Mesenchymal stem cell (in vitro differentiated cells and primary cell): Measurements from ENCODE around the gene TMEM204.

Experiments
- DNase-seq: peaks from one replicate; pipeline ENCODE4 v3.0.0-alpha.2; 2013
- H2AFZ ChIP-seq: one replicate; pipeline ENCODE4 v1.6.1; 2013; ENCODE audit warnings: low read depth, mild to moderate bottlenecking, control low read depth, inconsistent platforms, low read length, moderate library complexity
- H2AK5ac ChIP-seq: 2 replicates; pipeline ENCODE4 v1.6.1; 2013; ENCODE audit warnings: low read length, moderate library complexity, mild to moderate bottlenecking, inconsistent platforms; ENCODE audit not compliant: severe bottlenecking
- H2BK120ac ChIP-seq: one replicate; pipeline ENCODE4 v1.6.1; 2013; ENCODE audit warnings: low read depth, mild to moderate bottlenecking, inconsistent platforms, low read length, moderate library complexity
- H2BK12ac ChIP-seq, 2 experiments: one replicate each; pipeline ENCODE4 v1.6.1; 2013; ENCODE audit warnings: inconsistent platforms in 2 of 2, low read length in 2 of 2, mild to moderate bottlenecking in 2 of 2, moderate library complexity in 2 of 2, control low read depth in 1 of 2
- H2BK15ac ChIP-seq: one replicate; pipeline ENCODE4 v1.6.1; 2013; ENCODE audit warnings: mild to moderate bottlenecking, low read depth, inconsistent platforms; ENCODE audit not compliant: poor library complexity, severe bottlenecking
- H2BK5ac ChIP-seq: 2 replicates; pipeline ENCODE4 v1.6.1; 2013; ENCODE audit warnings: low read depth, mild to moderate bottlenecking, low read length, control low read depth, inconsistent platforms; ENCODE audit not compliant: poor library complexity, severe bottlenecking
- H3K14ac ChIP-seq, 2 experiments: one replicate each; pipeline ENCODE4 v1.6.1; 2013; ENCODE audit warnings: inconsistent platforms in 2 of 2, low read length in 2 of 2, control low read depth in 1 of 2, mild to moderate bottlenecking in 1 of 2, moderate library complexity in 1 of 2
- H3K18ac ChIP-seq, 2 experiments: one replicate each; pipeline ENCODE4 v1.6.1; 2013; ENCODE audit warnings: inconsistent platforms in 2 of 2, low read length in 2 of 2, control low read depth in 1 of 2, low read depth in 1 of 2, mild to moderate bottlenecking in 1 of 2
- H3K23ac ChIP-seq, 2 experiments: one replicate each; pipeline ENCODE4 v1.6.1; 2013; ENCODE audit warnings: inconsistent platforms in 2 of 2, low read length in 2 of 2, mild to moderate bottlenecking in 2 of 2, moderate library complexity in 2 of 2, control low read depth in 1 of 2
- H3K27ac ChIP-seq: 2 replicates; pipeline ENCODE4 v1.5.1; 2013; ENCODE audit warnings: mild to moderate bottlenecking, moderate library complexity, low read length, control low read depth, inconsistent platforms; ENCODE audit not compliant: poor library complexity, severe bottlenecking
- H3K27me3 ChIP-seq, 2 experiments: 2 replicates each; pipeline versions ENCODE4 v1.6.1 to v1.7.0; 2013; ENCODE audit warnings: low read length in 2 of 2, mild to moderate bottlenecking in 2 of 2, moderate library complexity in 2 of 2, control low read depth in 1 of 2, inconsistent platforms in 1 of 2; ENCODE audit not compliant: control insufficient read depth in 1 of 2, insufficient read depth in 1 of 2
- H3K36me3 ChIP-seq, 2 experiments: 2 replicates each; pipeline versions ENCODE4 v1.6.1 to v1.7.0; 2013; ENCODE audit warnings: low read length in 2 of 2, control low read depth in 1 of 2, inconsistent platforms in 1 of 2, low read depth in 1 of 2, mild to moderate bottlenecking in 1 of 2; ENCODE audit not compliant: insufficient read depth in 2 of 2, control insufficient read depth in 1 of 2
- H3K4ac ChIP-seq, 2 experiments: one replicate each; pipeline ENCODE4 v1.6.1; 2013; ENCODE audit warnings: inconsistent platforms in 2 of 2, low read length in 2 of 2, mild to moderate bottlenecking in 2 of 2, moderate library complexity in 2 of 2, control low read depth in 1 of 2, low read depth in 1 of 2
- H3K4me1 ChIP-seq: 2 replicates; pipeline ENCODE4 v1.6.1; 2013; ENCODE audit warnings: low read depth, low read length, control low read depth; ENCODE audit not compliant: control insufficient read depth, insufficient read depth
- H3K4me2 ChIP-seq: 2 replicates; pipeline ENCODE4 v1.6.1; 2013; ENCODE audit warnings: low read length, mild to moderate bottlenecking, inconsistent platforms; ENCODE audit not compliant: poor library complexity, severe bottlenecking
- H3K4me3 ChIP-seq, 2 experiments: 2 replicates each; pipeline versions ENCODE4 v1.5.1 to v1.7.0; 2013; ENCODE audit warnings: low read length in 2 of 2, mild to moderate bottlenecking in 2 of 2, control low read depth in 1 of 2, low read depth in 1 of 2; ENCODE audit not compliant: insufficient read depth in 1 of 2
- H3K79me1 ChIP-seq: replicated peaks from 2 replicates; pipeline ENCODE4 v1.6.1; 2013; ENCODE audit warnings: mild to moderate bottlenecking, control low read depth, low read length, inconsistent platforms; ENCODE audit not compliant: poor library complexity, severe bottlenecking
- H3K9ac ChIP-seq: 2 replicates; pipeline ENCODE4 v1.7.0; 2013; ENCODE audit warnings: mild to moderate bottlenecking, low read length, moderate library complexity
- H3K9me3 ChIP-seq: 2 replicates; pipeline ENCODE4 v1.7.0; 2013; ENCODE audit warnings: mild to moderate bottlenecking, low read length; ENCODE audit not compliant: control insufficient read depth
- H4K8ac ChIP-seq: one replicate; pipeline ENCODE4 v1.6.1; 2013; ENCODE audit warnings: inconsistent platforms, mild to moderate bottlenecking, low read length, moderate library complexity
- H4K91ac ChIP-seq: one replicate; pipeline ENCODE4 v1.6.1; 2013; ENCODE audit warnings: mild to moderate bottlenecking, low read length, inconsistent platforms
- WGBS: methylation state at CpG from one replicate; pipeline ENCODE4 v1.1.7; 2013; ENCODE audit warnings: mixed read lengths; 5-methylcytosine and 5-hydroxymethylcytosine counted together

Gene TMEM204

GRCh38 chr16:1495889-1496262 is 37.6 kb upstream of the TMEM204 start:
- Histone ChIP-seq H2AK5ac (no peak overlapping the region), H3K27me3 (no peaks in the 10 kb centered on the region), H3K4me2 (no peak overlapping the region), H4K91ac (no peak overlapping the region), H3K14ac (no peak overlapping the region), H3K18ac (no peak overlapping the region), H2BK15ac (no peak overlapping the region), H3K23ac (no peak overlapping the region), H3K9me3 (no peaks in the 10 kb centered on the region), H4K8ac (no peak overlapping the region), H3K79me1 (peaks cover 43% of the 10 kb centered on the region), H3K36me3 (peaks cover 47 to 58% of the 10 kb centered on the region in 2 experiments), H2BK120ac (no peak overlapping the region), H2AFZ (no peak overlapping the region), H3K27ac (no peak overlapping the region), H2BK5ac (no peak overlapping the region), H2BK12ac (no peak overlapping the region), H3K4me3 (no peak overlapping the region), H3K9ac (no peak overlapping the region), H3K4me1 (peaks cover 18% of the 10 kb centered on the region), H3K4ac (no peak overlapping the region)
- 96% methylated on average over 25 of the region's 25 CpGs for WGBS
- no peak for DNase-seq

GRCh38 chr16:1496464-1496863 is 37.0 kb upstream of the TMEM204 start:
- no peak overlapping the region for H2AK5ac ChIP-seq
- no peak overlapping the region for H2BK12ac ChIP-seq
- H3K36me3 ChIP-seq: peaks cover 53 to 64% of the 10 kb centered on the region in 2 experiments
- H3K9ac ChIP-seq: no peak overlapping the region
- no peak overlapping the region for H4K8ac ChIP-seq
- peaks cover 18% of the 10 kb centered on the region for H3K4me1 ChIP-seq
- no peak overlapping the region for H4K91ac ChIP-seq
- H2BK5ac ChIP-seq: no peak overlapping the region
- no peak overlapping the region for H2AFZ ChIP-seq
- H3K14ac ChIP-seq: no peak overlapping the region
- no peak overlapping the region for H3K4me2 ChIP-seq
- H3K27me3 ChIP-seq: no peaks in the 10 kb centered on the region
- H3K4me3 ChIP-seq: no peak overlapping the region
- peaks cover 47% of the 10 kb centered on the region for H3K79me1 ChIP-seq
- H2BK15ac ChIP-seq: no peak overlapping the region
- 97% methylated on average over 25 of the region's 25 CpGs for WGBS
- DNase-seq: no peak
- H2BK120ac ChIP-seq: no peak overlapping the region
- no peak overlapping the region for H3K18ac ChIP-seq
- H3K4ac ChIP-seq: no peak overlapping the region
- no peaks in the 10 kb centered on the region for H3K9me3 ChIP-seq
- no peak overlapping the region for H3K27ac ChIP-seq
- no peak overlapping the region for H3K23ac ChIP-seq

- Histone ChIP-seq H3K4ac (no peak overlapping the region), H2BK120ac (no peak overlapping the region), H2BK15ac (no peak overlapping the region), H3K14ac (no peak overlapping the region), H3K18ac (no peak overlapping the region), H4K91ac (no peak overlapping the region), H2BK12ac (no peak overlapping the region), H2AK5ac (no peak overlapping the region), H4K8ac (no peak overlapping the region), H3K9ac (no peak overlapping the region), H3K4me3 (no peak overlapping the region), H3K23ac (no peak overlapping the region), H3K4me1 (peaks cover 18% of the 10 kb centered on the region), H3K79me1 (peaks cover 49% of the 10 kb centered on the region), H3K36me3 (peaks cover 60 to 70% of the 10 kb centered on the region in 2 experiments), H2AFZ (no peak overlapping the region), H3K27me3 (no peaks in the 10 kb centered on the region), H3K9me3 (no peaks in the 10 kb centered on the region), H2BK5ac (no peak overlapping the region), H3K4me2 (no peak overlapping the region), H3K27ac (no peak overlapping the region)
- WGBS: 93% methylated on average over 21 of the region's 21 CpGs
- DNase-seq: no peak
These were observed 36.4 kb upstream of the TMEM204 start for GRCh38 chr16:1497014-1497598.

GRCh38 chr16:1498899-1499676 is 34.4 kb upstream of the TMEM204 start:
- H3K23ac ChIP-seq: no peak overlapping the region
- no peak overlapping the region for H2AK5ac ChIP-seq
- peaks cover 8% of the 10 kb centered on the region for H3K4me1 ChIP-seq
- 96% methylated on average over 35 of the region's 35 CpGs for WGBS
- H3K4me3 ChIP-seq: no peak overlapping the region
- no peak overlapping the region for H3K4me2 ChIP-seq
- H3K79me1 ChIP-seq: peaks cover 46% of the 10 kb centered on the region
- H2BK15ac ChIP-seq: no peak overlapping the region
- H3K27ac ChIP-seq: no peak overlapping the region
- DNase-seq: no peak
- no peak overlapping the region for H3K14ac ChIP-seq
- H2BK12ac ChIP-seq: no peak overlapping the region
- no peak overlapping the region for H2BK5ac ChIP-seq
- no peak overlapping the region for H4K91ac ChIP-seq
- no peak overlapping the region for H2AFZ ChIP-seq
- no peaks in the 10 kb centered on the region for H3K9me3 ChIP-seq
- H3K18ac ChIP-seq: no peak overlapping the region
- no peak overlapping the region for H2BK120ac ChIP-seq
- H4K8ac ChIP-seq: no peak overlapping the region
- H3K27me3 ChIP-seq: no peaks in the 10 kb centered on the region
- H3K9ac ChIP-seq: no peak overlapping the region
- H3K4ac ChIP-seq: no peak overlapping the region
- H3K36me3 ChIP-seq: peaks cover 75 to 87% of the 10 kb centered on the region in 2 experiments
